Measurements from ENCODE around the gene FAM168A.

GRCh38 chr11:73591743-73592142 is 6.2 kb downstream of the FAM168A start:
- TF ChIP-seq MAX (IDR thresholded peaks at IDR 0.05) (no peak), POLR2AphosphoS5 (IDR thresholded peaks at IDR 0.05; ENCODE audit: low read depth, low read length) (no peak), HDAC2 (IDR thresholded peaks at IDR 0.05; ENCODE audit: borderline replicate concordance in 1 of 2, low read depth in 2 of 2, low read length in 2 of 2) (no peak)

Data from H1 (cell line).